Subcutaneous adipose tissue (tissue), 4 donors: ENCODE results near the gene HMGN2. TPM values are rescaled to one million over a fixed set of nuclear protein-coding genes. Genes with fewer than 3 reads are reported as not detected.

Experiments used
- total RNA-seq, 4 donors: library from RNA; depleted of rRNA; stranded (reverse); fragments of >200 nt; gene quantifications; one replicate each; pipeline ENCODE4 v1.1.0, GENCODE V29; 2016
- TF ChIP-seq, protein P1 (sequence below): fragments of 450-650 bp; IDR thresholded peaks from one replicate; pipeline ENCODE4 v1.5.1; 2016; ENCODE audit warnings: low read depth, mild to moderate bottlenecking, control low read depth, antibody characterized with exemption, moderate library complexity

HMGN2 gene
- total RNA-seq, 4 donors from 2014 or later: 91.6 to 171 (median 130) TPM

DNA sequence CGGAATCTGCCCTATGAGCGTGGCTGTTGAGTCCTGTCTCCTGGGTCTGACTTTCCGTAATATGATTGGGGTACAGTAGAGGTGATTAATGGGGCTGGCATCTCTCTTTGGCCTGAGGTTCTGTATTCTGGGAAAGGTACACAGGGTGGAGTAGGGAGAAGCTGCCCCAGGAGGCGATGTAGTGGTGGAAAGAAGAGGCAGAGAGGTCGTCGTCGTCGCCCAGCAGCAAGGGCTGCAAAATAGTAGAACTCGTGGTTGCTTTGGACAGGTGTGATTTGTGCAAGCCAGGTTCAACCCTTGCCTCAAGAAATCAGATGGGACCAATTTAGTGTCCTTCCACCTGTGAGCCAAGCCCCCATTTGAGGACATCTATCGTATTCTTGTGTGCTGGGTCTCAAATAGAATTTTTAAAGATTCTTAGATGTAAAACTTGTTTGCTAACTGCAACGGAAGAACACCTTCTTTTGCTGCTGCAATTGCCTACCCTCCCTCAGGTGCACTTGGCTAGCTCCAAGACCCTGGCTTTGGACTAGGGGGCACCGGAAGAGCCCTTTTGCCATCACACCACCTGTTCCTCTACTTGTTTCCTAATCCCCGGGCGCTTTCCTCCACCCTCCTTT lies 1.3 kb upstream of the HMGN2 start:
- TF ChIP-seq, protein P1, sequence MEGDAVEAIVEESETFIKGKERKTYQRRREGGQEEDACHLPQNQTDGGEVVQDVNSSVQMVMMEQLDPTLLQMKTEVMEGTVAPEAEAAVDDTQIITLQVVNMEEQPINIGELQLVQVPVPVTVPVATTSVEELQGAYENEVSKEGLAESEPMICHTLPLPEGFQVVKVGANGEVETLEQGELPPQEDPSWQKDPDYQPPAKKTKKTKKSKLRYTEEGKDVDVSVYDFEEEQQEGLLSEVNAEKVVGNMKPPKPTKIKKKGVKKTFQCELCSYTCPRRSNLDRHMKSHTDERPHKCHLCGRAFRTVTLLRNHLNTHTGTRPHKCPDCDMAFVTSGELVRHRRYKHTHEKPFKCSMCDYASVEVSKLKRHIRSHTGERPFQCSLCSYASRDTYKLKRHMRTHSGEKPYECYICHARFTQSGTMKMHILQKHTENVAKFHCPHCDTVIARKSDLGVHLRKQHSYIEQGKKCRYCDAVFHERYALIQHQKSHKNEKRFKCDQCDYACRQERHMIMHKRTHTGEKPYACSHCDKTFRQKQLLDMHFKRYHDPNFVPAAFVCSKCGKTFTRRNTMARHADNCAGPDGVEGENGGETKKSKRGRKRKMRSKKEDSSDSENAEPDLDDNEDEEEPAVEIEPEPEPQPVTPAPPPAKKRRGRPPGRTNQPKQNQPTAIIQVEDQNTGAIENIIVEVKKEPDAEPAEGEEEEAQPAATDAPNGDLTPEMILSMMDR: no peak

DNA sequence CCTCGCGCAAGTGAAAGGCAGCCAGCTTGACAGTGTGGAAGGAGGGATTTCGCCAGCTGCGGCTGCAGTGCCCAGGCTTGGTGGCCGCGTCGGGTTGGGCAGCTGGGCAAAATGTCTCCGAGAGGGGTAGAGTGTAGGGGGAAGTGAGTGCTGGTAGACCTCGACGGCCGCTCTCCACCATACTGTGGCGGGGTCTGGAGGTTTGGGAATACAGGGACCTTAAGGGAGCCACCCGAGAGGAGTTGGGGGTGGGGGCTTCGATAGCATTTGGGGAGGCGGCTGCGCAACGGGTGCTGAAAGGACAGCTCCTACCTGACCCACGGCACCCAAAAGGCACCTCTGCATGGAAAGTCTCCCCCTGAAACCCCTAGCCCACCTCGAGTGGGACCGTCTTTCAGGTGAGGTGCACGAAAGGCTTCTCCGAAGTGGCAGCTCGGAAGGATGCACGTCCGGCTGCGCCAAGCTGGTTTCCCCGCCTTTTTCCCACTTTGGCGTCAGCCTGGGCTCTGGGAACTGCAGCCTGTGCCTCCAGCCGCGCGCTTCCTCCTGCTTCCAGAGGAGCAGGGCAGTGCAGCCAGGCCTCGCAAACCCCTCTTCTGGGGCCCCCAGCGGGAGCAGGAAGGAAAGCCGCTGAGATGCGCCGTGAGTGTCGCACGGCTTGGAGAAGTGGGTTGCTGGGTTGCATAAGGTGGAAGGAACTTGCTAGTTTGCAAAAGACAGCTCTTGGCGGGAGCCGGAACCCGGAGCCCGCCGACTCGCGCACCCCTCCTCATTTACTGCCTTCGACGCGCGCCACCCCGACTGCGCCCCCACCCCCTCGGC lies 531 bp upstream of the HMGN2 start:
- TF ChIP-seq, protein P1: no peak

DNA sequence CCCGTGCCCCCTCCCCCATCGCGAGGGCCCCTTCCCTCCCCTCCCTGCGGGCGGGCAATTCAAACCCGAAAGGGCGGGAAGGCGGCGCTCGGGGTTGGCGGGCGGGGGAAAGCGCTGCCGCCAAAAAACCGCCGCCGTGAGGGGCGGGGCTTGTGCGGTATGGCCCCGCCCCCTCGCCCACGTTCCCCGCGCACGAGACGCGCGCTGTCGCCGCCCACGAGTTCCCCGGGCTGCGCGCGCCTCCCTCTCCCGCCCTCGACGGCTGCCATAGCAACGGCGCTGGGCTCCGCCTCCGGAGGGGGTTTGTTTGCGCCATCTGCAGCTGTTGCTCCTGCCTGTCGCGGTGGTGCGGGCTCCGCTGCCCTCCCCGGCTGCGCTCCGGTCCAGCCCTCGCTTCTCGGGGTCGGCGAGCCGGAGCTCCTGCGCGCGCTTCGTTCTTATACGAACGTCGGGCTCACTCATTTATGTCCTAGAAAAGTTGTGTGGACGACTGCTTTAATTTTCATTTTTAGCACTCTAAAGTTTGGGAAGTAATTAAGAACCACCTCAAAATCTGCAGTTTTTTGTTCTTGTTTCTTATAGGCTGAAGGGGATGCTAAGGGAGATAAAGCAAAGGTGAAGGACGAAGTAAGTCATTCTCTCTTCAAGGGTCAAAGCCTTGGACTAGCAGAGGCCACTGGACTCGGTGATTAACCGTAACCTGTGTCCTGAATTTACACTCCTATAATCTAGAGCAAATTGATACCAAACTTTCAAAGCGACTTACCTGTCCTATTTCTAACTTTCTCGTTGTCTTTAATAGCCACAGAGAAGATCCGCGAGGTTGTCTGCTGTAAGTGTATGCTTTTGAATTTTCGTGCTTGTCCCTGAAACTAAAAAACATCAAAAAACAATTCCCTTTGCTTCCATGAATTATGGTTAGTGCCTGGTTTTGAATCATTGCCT lies 933 bp downstream of the HMGN2 start:
- TF ChIP-seq, protein P1: no peak

DNA sequence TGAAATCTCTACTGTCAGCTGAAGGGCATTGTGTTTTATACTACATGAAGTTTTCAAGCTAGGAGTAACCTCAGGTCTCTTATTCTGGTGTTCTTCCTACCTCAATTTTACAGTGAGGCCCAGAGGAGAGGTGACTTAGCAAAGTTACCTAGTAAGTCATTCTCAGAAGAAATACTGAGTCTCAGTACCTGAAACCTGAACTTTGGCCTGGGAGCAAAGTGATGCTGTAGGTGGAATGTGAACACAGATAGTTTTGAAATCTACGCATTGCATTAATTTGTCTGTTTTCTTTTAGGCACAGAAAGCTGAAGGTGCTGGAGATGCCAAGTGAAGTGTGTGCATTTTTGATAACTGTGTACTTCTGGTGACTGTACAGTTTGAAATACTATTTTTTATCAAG lies 2.6 kb downstream of the HMGN2 start:
- TF ChIP-seq, protein P1: no peak

DNA sequence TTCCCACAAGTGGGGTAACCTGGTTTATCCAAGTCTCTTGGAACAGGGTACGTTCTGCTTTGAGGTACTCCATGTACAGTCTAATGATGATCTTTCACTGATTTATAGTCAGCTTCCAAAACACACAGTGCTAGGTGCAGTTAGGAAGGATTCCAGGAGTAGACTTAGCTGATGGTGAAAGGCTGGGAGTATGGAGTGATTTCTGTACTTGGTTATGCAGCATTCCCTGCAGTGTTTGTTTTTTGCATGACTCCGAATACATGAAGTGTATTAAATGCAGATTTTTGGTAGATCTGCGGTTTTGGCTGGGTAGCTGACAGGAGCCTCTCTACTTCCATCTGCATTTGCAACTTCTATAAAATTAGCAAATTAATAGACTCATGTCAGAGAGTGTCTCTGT lies 3.7 kb downstream of the HMGN2 start:
- TF ChIP-seq, protein P1: no peak

DNA sequence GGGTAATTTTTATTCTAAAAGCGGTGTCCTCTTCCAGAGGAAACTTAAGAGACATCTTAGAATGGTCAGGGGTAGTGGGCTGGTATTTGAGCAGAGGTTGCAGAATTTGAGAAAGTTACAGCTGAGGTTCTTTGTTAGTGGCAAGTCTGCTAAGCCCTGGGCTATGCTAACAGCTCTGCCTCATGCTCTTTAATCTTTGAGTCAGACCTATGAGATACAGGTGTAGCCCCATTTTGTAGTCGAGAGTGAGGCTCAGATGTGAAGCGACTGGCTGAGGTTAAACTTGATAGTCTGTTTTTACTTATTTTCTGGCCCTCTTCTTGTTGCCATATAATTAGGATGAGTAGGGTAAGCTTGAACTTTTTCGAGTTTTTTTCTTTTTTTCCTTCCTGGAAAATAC lies 4.7 kb downstream of the HMGN2 start:
- TF ChIP-seq, protein P1: no peak
